Suppressor macrophage treated with lipopolysaccharide for 1 hour (primary cell): Measurements from ENCODE around the gene CCDC177.

Source experiments
- DNase-seq, 3 donors: peaks; one replicate each; pipeline ENCODE4 v3.0.0-alpha.2; 2020 to 2022

Gene CCDC177

GRCh38 chr14:69574263-69574953 lies at the start of gene CCDC177:
Gene CCDC177, minus strand, starts transcription at chr14:69574871. Its CDS starts 1,249 bp downstream, at chr14:69573622.
- peak; percentile 66 to 82 (median 74) for DNase-seq

DNA sequence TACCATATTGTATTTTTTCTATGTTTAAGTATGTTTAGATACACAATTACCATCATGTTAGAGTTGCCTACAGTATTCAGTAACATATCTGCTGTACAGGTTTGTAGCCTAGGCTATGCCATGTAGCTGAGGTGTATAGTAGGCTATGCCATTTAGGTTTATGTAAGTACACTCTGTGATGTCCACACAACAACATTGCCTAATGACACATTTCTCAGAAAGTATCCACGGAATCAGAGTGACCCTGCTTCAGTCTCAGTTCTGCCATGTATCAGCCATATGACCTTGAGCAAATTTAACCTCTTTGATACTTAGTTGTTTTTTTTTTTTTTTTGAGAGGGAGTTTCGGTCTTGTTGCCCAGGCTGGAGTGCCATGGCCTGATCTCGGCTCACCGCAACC lies 49.5 kb upstream of the CCDC177 start:
- DNase-seq, result peak in 1 of 3 donors; percentile 49

GRCh38 chr14:69620981-69621380 lies 46.3 kb upstream of the CCDC177 start:
- no peak for DNase-seq

DNA sequence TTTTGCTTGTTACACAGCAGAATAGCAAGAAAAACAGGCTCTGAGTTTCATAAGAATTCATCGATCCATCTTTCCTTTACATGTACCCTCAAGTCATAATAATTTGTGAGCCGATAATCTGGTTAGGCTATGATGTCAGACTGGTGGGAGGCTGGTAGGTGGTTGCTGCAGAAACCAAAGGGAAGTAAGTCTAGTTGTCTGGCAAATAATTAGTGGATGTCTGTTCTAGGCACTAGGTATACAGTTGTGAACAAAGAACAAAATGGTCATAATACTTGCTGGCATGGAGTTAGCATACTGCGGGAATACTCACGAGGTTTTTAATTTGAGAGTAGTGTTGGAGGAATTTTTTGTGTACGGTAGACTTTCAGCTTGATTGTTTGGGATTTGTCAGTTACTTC lies 45.5 kb upstream of the CCDC177 start:
- peak; percentile 64 to 80 (median 72) for DNase-seq

DNA sequence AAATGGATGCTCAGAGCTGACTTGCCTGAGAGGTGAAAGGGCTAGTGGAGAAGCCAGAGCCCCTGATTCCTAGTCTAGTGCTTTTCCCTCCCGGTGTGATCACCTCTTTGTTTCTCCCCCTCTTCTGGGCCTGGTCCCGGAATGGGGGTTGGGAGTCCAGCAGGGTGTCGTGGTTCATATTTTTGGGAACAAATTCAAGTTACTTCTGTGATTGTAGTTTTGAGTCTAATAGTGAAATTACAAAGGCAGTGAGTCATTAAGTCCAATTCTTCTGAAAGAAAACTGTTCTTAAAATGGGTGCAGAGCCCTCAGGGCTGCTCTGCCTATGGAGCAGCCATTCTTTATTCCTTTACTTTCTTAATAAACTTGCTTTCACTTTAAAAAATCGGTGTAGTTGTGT lies 44.3 kb upstream of the CCDC177 start:
- peak in 2 of 3 donors; percentile 43 to 56 for DNase-seq

DNA sequence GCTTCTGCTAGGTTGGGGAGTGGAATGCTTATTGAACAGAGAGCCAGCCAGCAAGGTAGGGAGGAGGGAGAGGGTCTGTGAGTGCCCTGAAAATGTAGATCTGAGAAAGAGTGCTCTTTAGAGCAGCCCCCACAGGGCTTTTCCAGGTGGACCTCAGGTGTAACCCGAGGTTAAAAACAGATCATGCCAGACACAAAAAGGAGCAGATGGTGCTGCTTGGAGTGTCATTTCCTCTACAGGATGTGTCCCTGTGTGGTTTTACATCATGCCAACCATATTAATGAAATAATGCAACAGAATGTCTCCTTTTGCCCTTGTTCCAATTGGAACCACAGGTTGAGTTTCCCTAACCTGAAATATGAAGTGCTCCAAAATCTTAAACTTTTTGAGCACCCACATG lies 43.1 kb upstream of the CCDC177 start:
- no peak for DNase-seq

GRCh38 chr14:69616408-69616773 lies 41.7 kb upstream of the CCDC177 start:
- DNase-seq, result no peak

GRCh38 chr14:69615496-69616407 lies 41.1 kb upstream of the CCDC177 start:
- DNase-seq, result peak; percentile 76 to 89 (median 83)

DNA sequence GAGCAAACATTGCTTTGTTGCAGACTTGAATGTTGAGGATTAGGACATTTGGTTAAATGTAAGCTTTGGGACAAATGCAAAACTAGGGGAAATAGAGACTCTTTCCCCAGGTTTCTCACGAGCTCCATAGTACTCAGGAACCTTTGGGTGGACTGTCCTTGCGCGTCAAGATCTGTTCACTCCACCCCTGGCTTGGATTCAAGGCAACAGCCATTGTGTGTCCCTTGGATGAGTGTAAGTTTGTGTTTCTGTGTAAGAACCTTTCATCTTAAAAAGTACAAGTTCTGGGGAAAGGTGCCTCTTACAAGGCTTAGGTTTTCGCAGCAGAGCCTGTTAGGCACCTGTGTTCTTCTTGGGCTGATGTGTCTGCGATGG lies 40.4 kb upstream of the CCDC177 start:
- peak in 1 of 3 donors; percentile 19 for DNase-seq

- peak; percentile 87 to 94 (median 88) for DNase-seq
Measured at GRCh38 chr14:69614592-69614991, 39.9 kb upstream of the CCDC177 start.

- DNase-seq, result peak in 1 of 3 donors; percentile 19
Measured at GRCh38 chr14:69613312-69614073, 38.8 kb upstream of the CCDC177 start.

- no peak for DNase-seq
Measured at GRCh38 chr14:69612783-69613130, 38.1 kb upstream of the CCDC177 start.

GRCh38 chr14:69612014-69612782 lies 37.5 kb upstream of the CCDC177 start:
- peak; percentile 61 to 65 (median 63) for DNase-seq

DNA sequence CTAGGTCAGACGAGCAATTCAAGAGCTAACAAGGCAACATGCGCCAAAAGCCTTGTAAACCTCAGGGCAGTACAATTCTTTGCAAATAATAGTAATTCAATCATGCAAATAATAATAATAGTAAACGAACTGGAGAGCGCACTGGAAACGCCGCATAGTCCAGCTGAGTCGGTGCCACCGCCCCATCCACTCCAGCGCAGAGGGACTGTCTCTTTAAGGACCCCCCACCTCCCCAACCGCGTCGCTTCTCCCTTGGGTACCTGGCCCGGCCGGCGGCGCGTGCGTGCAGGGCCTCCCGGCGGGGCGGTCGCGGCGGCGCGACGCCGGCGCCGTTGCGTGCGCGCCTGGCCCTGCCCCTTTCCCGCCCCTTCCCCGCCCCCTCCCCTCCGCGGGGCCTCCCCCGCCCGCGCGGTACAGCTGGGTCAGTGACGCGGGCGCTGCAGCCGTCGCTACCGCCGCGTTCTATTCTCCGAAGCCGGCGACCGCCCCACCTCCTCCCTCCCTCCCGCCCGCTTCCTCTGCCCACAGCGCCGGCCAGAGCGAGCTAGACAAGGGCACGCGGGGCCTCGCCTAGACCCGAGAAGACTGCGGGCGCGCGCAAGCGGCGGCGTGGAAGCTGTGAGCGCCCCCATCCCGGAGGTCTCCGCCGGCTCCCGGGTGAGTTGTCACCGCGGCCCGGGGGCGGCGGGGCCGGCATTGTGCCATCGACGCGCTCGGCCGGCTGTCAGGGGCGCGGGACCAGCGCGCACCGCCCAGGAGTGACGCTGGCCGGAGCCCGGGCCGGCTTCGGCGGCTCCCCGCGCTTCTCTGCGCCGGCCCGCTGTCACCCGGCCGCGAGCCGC lies 36.7 kb upstream of the CCDC177 start, which contains the start of gene SUSD6:
Gene SUSD6, plus strand, starts transcription at position 425 of the 842 bp plus-strand sequence. CDS start 46,997 bp downstream, outside the sequence.
- DNase-seq, result peak; percentile 92 to 98 (median 96)

DNA sequence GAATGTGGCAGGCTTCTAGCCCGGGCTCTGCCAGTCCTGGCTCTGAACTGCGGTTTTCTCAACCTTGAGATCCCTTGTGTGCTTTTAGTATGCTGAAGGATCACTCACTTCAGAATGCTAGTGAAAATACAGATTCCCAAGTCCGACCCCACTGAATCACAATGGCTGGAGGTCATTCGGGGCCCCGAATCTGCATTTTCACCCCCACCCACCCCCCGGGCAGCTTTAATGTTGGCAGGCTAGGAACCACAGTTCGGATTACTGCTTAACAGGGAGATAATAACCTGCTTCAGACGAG lies 36.2 kb upstream of the CCDC177 start:
- DNase-seq, result no peak

DNA sequence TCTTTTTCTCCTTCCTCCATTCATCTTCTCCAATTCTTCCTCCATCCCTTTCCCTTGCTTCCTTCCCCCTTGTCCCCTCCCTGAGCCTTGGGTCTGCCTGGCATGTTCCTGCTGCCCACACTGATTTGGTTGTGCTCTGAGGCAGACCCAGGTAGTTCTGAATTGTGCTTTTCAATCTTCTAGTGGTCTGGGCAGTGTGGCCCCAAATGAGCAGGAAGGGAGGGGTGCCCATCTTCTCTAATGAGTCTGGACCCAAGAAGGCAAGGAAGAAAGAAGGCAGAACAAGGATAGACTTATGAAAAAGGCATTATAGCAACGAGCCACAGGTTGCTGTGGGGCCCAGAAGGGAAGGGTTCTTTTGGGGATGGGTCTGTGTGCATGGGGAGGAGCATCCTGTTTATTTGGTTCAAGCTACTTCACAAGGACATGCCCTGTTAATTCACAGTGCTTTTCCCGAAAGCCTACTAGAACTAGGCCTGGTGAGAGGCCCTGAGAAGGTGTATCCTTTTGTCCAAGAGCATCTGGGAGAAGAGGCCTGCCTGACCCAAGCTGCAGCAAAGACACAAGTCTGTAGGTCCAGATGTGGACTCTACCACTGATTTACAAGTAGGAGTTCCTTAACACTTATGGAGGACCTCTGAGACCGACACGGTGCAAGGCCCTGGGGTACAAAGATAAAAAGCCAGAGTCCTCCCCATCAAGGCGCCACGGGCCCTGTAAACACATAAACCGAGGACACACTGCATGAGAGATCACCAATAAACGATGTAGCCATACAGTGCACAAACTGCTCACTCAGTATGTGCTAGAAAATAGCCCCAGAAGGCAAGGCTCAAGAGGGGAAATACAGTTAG lies 35.6 kb upstream of the CCDC177 start:
- DNase-seq, result peak in 1 of 3 donors; percentile 16

DNA sequence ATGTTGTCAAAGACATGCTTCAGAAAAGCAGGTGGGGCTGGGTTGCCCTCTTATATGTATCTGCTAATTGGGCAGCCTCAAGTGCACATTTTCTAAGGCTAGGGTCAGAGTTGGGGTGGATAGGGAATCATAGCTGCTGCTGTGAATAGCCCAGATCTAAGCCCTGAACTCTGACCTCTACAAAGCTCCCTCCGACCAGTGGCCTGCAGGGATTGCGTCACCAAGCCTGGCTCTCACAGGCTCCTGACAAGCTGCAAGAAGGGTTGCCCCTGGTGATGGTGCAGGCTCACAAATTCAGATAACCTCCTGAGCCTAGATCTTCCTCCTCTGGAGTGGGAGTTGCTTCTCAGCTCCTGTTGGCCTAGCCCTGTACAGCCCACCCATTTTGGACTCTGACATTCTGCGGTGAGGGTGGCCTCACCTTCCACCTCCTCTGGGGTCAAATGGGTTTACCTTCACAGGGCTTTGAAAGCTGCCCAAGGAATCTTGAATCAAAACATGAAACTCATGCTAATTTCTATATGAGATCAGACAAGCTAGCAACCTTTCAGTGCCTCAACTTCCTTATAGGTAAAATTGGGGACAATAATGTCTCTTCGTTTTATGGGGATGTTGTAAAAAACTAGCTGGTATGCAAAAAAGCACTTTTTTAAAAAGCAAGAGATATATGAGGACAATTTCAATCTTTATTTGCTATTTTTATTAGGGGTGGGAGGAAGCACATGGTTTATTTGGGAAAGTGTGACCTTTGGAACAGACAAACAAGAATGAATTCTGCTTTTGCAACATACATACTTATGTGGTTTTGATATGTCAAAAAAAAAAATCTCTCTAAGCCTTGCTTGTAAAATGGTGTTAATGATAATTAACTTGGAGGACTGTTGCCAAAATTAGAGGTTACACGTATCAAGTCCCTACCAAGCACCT lies 31.9 kb upstream of the CCDC177 start:
- DNase-seq, result peak in 2 of 3 donors; percentile 50 to 56

DNA sequence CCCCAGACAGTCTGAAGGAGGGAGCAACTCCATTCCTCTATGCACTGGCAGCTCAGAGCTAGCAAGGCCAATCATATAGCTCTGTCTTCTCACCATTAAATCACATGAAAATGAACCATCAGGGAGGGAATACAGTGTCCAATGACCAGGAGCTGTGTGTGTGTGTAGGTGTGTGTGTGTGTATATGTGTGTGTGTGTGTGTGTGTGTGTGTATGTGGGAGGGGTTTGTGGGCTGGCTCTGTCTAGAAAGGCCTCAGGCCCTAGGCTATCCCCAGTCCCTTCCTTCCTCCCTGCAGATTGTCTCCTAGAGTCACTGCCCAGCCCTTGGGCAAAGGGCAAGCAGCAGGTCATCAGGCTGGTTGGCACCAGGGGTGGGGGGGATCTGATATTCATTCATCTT lies 31.1 kb upstream of the CCDC177 start:
- DNase-seq, result peak; percentile 66 to 70 (median 69)

DNA sequence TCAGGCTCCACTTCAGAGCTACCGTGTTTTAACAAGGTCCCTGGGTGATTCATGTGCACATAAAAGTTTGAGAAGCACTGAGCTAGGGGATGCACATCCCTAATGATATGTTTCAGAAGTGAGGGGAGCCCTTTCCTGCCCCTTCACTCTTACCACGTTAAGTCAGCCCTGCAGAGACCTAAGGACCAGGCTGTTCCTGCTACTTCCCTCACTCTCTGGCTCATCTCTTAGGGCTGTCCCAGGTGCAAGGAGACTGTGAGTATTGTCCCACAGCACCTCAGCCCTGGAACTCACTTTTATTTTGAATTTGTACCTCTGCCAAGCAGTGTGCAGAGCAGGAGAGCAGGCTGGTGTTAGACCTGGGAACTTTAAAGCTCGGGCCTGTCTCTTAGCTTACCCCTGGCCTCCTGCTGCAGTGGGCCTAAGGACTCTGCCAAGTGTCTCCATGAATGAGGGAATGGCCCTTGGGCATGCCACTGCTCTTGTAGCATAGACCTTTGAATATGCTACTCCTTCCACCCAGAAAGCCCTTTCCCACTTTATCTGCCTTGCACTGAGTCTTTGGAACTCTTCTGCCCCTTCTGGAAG lies 25.7 kb upstream of the CCDC177 start:
- no peak for DNase-seq
